HCT116 (cell line): ENCODE results near the gene ST7. TPM values are rescaled to one million over a fixed set of nuclear protein-coding genes. Genes with fewer than 3 reads are reported as not detected.

Experiments
- ATAC-seq: fragments of 200-7000 bp; cut with Tn5 transposase; 2 replicates; pipeline ENCODE4 v1.9.1; 2020; ENCODE audit warnings: mild to moderate bottlenecking, moderate library complexity
- BruUV-seq: library from RNA; stranded (reverse); fragments of 400-500 nt; replicated peaks from 2 replicates; lab custom pipeline; 2021; lab: Mats Ljungman, UMichigan
- CTCF ChIA-PET: fragments of 300-600 bp; sonication (Branson Sonifier 250); formaldehyde crosslinking; loops from one replicate; lab custom pipeline; 2021; ENCODE audit warnings: antibody characterized with exemption; lab: Charles Lee
- POLR2A ChIA-PET: fragments of 300-600, 350-600 bp; sonication (Branson Sonifier 250); formaldehyde crosslinking; loops from one replicate; lab custom pipeline; 2021; ENCODE audit warnings: antibody characterized with exemption; lab: Charles Lee
- RAD21 ChIA-PET, 2 experiments: fragments of 300-600 bp; sonication (Branson Sonifier 250); formaldehyde crosslinking; loops; one replicate each; lab custom pipeline; 2023; ENCODE audit warnings: low total read pairs in 2 of 2; ENCODE audit not compliant: uncharacterized antibody in 2 of 2, unreplicated experiment in 2 of 2, low non-redundant PET in 1 of 2; lab: Charles Lee
- DNase-seq: peaks from one replicate; pipeline ENCODE4 v3.0.0-alpha.2; 2010; ENCODE audit warnings: low read depth, low spot score
- H2AFZ ChIP-seq: fragments of 200-600 bp; shearing (Covaris generic), sonication (generic); 2 replicates; pipeline ENCODE4 v1.6.1; 2017; ENCODE audit warnings: low read depth, mixed run types, mixed read lengths, antibody characterized with exemption, low read length; ENCODE audit not compliant: poor library complexity, severe bottlenecking
- H3K27ac ChIP-seq: 2 replicates; pipeline ENCODE4 v1.5.1; 2012; ENCODE audit warnings: low read depth, low read length
- H3K27me3 ChIP-seq: fragments of 200-600 bp; sonication (generic); 2 replicates; pipeline ENCODE4 v1.6.1; 2016; ENCODE audit warnings: mixed run types, low read length, mixed read lengths; ENCODE audit not compliant: insufficient read depth
- H3K36me3 ChIP-seq, 2 experiments: fragments of 200-500 bp in 1 of 2; fragments of 200-600 bp in 1 of 2; sonication (Bioruptor generic) in 1 of 2; sonication (generic) in 1 of 2; 2 replicates each; pipeline versions ENCODE4 v1.5.1 to v1.6.1; 2014 to 2016; ENCODE audit warnings: low read length in 2 of 2, inconsistent platforms in 1 of 2, mixed read lengths in 1 of 2, mixed run types in 1 of 2; ENCODE audit not compliant: insufficient read depth in 2 of 2, control insufficient read depth in 1 of 2
- H3K4me1 ChIP-seq, 2 experiments: fragments of 200-600 bp in 1 of 2; sonication (generic) in 1 of 2; 2 replicates each; pipeline versions ENCODE4 v1.5.1 to v1.6.1; 2012 to 2017; ENCODE audit warnings: low read length in 2 of 2, inconsistent platforms in 1 of 2, mild to moderate bottlenecking in 1 of 2, mixed read lengths in 1 of 2, mixed run types in 1 of 2, moderate library complexity in 1 of 2; ENCODE audit not compliant: insufficient read depth in 2 of 2, control insufficient read depth in 1 of 2
- H3K4me2 ChIP-seq: fragments of 200-600 bp; sonication (generic); 2 replicates; pipeline ENCODE4 v1.6.1; 2017; ENCODE audit warnings: mixed run types, low read length, mixed read lengths
- H3K4me3 ChIP-seq, 2 experiments: fragments of 200-600 bp in 1 of 2; sonication (generic) in 1 of 2; replicated peaks in 1 of 2; 2 replicates each; pipeline ENCODE4 v1.5.1; 2011 to 2016; ENCODE audit warnings: low read length in 2 of 2, control low read depth in 1 of 2, low read depth in 1 of 2, mild to moderate bottlenecking in 1 of 2, mixed read lengths in 1 of 2, mixed run types in 1 of 2
- H3K79me2 ChIP-seq: fragments of 200-600 bp; sonication (generic); 2 replicates; pipeline ENCODE4 v1.6.1; 2017; ENCODE audit warnings: mild to moderate bottlenecking, mixed run types, low read length, moderate library complexity, mixed read lengths; ENCODE audit not compliant: insufficient read depth
- H3K9ac ChIP-seq: fragments of 200-600 bp; sonication (generic); 2 replicates; pipeline ENCODE4 v1.6.1; 2016; ENCODE audit warnings: low read length, mixed read lengths
- H3K9me2 ChIP-seq: fragments of 200-600 bp; sonication (generic), shearing (Covaris generic); 2 replicates; pipeline ENCODE4 v1.6.1; 2017; ENCODE audit warnings: mixed run types, mild to moderate bottlenecking, moderate library complexity; ENCODE audit not compliant: insufficient read depth
- H3K9me3 ChIP-seq, 2 experiments: fragments of 200-500 bp in 1 of 2; fragments of 200-600 bp in 1 of 2; sonication (Bioruptor generic) in 1 of 2; sonication (generic) in 1 of 2; 2 replicates each; pipeline ENCODE4 v1.6.1; 2014 to 2017; ENCODE audit warnings: low read length in 2 of 2, mixed read lengths in 2 of 2, inconsistent platforms in 1 of 2, low read depth in 1 of 2, mild to moderate bottlenecking in 1 of 2, mixed run types in 1 of 2, moderate library complexity in 1 of 2; ENCODE audit not compliant: control insufficient read depth in 1 of 2, insufficient read depth in 1 of 2
- H4K20me1 ChIP-seq: fragments of 200-600 bp; sonication (generic), shearing (Covaris generic); 2 replicates; pipeline ENCODE4 v1.6.1; 2017; ENCODE audit warnings: mixed run types, mild to moderate bottlenecking, moderate library complexity; ENCODE audit not compliant: insufficient read depth
- CBX3 ChIP-seq: IDR thresholded peaks from 2 replicates; pipeline ENCODE4 v1.6.1; 2012; ENCODE audit warnings: low read depth
- CEBPB ChIP-seq: IDR thresholded peaks from 2 replicates; pipeline ENCODE4 v1.6.1; 2012; ENCODE audit warnings: low read depth
- EZH2 ChIP-seq: fragments of 200-600 bp; sonication (generic); IDR thresholded peaks from 2 replicates; pipeline ENCODE4 v1.6.1; 2017; ENCODE audit warnings: antibody characterized with exemption, mixed run types
- EZH2phosphoT487 ChIP-seq: fragments of 200-600 bp; IDR thresholded peaks from 2 replicates; pipeline ENCODE4 v1.6.1; 2018; ENCODE audit warnings: antibody characterized with exemption, borderline replicate concordance
- MAX ChIP-seq: IDR thresholded peaks from 2 replicates; pipeline ENCODE4 v1.6.1; 2012
- POLR2A ChIP-seq: IDR thresholded peaks from 2 replicates; pipeline ENCODE4 v1.7.0; 2011; ENCODE audit warnings: borderline replicate concordance; ENCODE audit not compliant: insufficient read depth, insufficient read length; ENCODE audit errors: extremely low read depth
- REST ChIP-seq: IDR thresholded peaks from 2 replicates; pipeline ENCODE4 v1.6.1; 2012; ENCODE audit warnings: low read depth
- SP1 ChIP-seq: IDR thresholded peaks from 2 replicates; pipeline ENCODE4 v1.6.1; 2012; ENCODE audit warnings: low read depth
- TCF7L2 ChIP-seq: IDR thresholded peaks from 2 replicates; pipeline ENCODE4 v1.7.0; 2011; ENCODE audit warnings: borderline replicate concordance, inconsistent platforms; ENCODE audit not compliant: insufficient read depth, insufficient read length; ENCODE audit errors: extremely low read depth
- intact Hi-C: fragments of 100-400 bp; cut with micrococcal nuclease; formaldehyde crosslinking; loops from 2 replicates; pipeline ENCODE4 v1.10.0; 2022
- total RNA-seq: library from RNA; stranded (reverse); gene quantifications from one replicate; pipeline ENCODE4 v1.2.1, GENCODE V29; 2021; ENCODE audit not compliant: unreplicated experiment
- TF ChIP-seq, protein P1 (sequence below): IDR thresholded peaks from 2 replicates; pipeline ENCODE4 v1.6.1; 2012

The ST7 gene
- total RNA-seq, 1 experiment from 2014 or later = 12.6 TPM

DNA sequence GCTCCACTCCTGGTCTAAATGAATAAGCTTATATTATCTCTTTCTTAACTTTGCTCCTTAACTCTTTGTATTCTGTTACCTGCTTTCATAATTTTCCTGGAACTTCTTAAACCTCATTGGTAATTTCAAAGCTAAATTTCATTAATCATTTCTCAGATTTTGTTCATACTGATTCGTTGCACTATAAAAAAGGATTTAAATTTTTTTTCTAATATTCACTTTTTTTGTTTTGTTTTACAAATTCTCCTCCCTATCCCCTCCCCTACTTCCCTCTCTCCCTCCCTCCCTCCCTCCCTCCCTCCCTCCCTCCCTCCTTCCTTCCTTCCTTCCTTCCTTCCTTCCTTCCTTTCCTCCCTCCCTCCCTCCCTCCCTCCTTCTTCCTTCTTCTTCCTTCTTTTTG is 14.7 kb downstream of the ST7 start:
- BruUV-seq = no TSS peak
- H2AFZ ChIP-seq = no peak overlapping the region
- H4K20me1 ChIP-seq = no peaks in the 10 kb centered on the region
- H3K9me2 ChIP-seq = no peaks in the 10 kb centered on the region
- H3K4me3 ChIP-seq = no peak overlapping the region
- intact Hi-C loops = no loop called here
- no peak for DNase-seq
- peaks cover 15 to 18% of the 10 kb centered on the region in 2 experiments for H3K4me1 ChIP-seq
- RAD21 ChIA-PET = no interaction called here
- TF ChIP-seq EZH2phosphoT487 (no peak), POLR2A (no peak), EZH2 (no peak), MAX (no peak), TCF7L2 (no peak), SP1 (no peak), CBX3 (no peak), REST (no peak), CEBPB (no peak)
- TF ChIP-seq, protein P1, sequence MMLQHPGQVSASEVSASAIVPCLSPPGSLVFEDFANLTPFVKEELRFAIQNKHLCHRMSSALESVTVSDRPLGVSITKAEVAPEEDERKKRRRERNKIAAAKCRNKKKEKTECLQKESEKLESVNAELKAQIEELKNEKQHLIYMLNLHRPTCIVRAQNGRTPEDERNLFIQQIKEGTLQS = no peak
- peaks cover 12% of the 10 kb centered on the region for H3K79me2 ChIP-seq
- no peak overlapping the region for H3K27ac ChIP-seq
- H3K36me3 ChIP-seq = no peaks in the 10 kb centered on the region
- H3K27me3 ChIP-seq = no peaks in the 10 kb centered on the region
- CTCF ChIA-PET = interaction anchor here (1.0 kb wide), 1 partner anchor 17 kb away, joined by 3 read pairs; no protein-coding TSS in a partner anchor
- no peaks in the 10 kb centered on the region for H3K9me3 ChIP-seq
- ATAC-seq = no peak
- POLR2A ChIA-PET = interaction anchor here (0.5 kb wide), 1 partner anchor 116 kb away, joined by 3 read pairs; no protein-coding TSS in a partner anchor
- no peak overlapping the region for H3K4me2 ChIP-seq
- H3K9ac ChIP-seq = no peak overlapping the region
